T follicular helper cell (primary cell): ENCODE data around the gene SPRYD3.
A peak's percentile ranks its signal among the peaks of the same experiment; 100 is the strongest.
"Not testable (repeated sequence)": the region's sequence is repeated elsewhere in the genome, so short reads cannot be mapped to it uniquely, and the experiment has no call there.

ENCODE experiments used
- DNase-seq: peaks from one replicate; pipeline ENCODE4 v3.0.0-alpha.2; 2020; ENCODE audit warnings: low read depth
- total RNA-seq, 2 experiments: gene quantifications; one replicate each; lab custom pipeline; 2026; lab: John Stamatoyannopoulos, UW

Gene SPRYD3
- total RNA-seq = 72.7 to 79.8 reads per million in 2 experiments

DNA sequence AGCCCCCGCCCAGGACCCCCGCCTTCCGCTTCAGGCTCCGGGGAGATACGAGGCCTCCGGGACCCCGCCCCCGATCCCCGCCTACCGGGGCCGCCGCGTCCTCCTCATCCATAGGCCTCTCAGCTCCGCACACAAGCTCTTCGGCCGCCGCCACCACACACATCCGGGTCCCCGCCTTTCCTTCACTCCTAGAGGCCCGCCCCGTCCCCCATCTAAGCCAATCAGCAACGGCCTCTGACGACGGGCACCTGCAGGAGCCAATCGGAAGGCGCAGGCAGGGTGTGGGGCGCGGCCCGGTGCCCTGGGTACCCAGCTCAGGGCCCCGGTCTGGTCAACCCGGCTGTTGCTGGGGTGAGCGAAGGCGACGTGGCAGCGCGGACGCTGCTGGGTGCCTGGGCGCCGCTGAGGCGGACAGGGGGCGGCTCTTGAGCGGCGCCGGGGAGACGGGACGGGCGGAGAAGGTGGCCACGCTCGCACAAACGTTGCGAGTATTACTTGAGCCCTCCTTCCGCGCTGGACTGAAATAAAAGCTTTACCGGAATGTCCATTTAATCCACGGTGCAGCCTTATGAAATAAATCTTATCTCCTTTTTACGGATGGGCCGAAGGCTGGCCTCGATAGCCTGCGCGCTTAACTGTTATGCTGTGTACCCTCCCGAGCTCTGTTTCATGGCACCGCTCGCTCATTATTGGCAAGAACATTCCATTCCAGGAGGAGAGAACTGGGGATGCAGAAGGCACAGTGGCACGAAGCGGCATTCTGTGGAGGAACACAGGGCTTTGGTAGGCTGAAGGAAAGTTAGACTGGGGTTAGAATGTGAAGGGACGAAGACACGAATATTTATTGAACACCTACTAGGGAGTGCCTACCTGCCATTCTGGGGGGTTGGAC lies at the start of gene SPRYD3:
TSS of gene SPRYD3 (minus strand) at position 165 of the 892 bp plus-strand sequence. CDS start at position 108, 57 bp downstream.
- DNase-seq = peak; percentile 96

GRCh38 chr12:53127169-53127568 lies 48.0 kb upstream of the SPRYD3 start:
- no peak for DNase-seq

GRCh38 chr12:53124352-53124723 lies 45.1 kb upstream of the SPRYD3 start:
- no peak for DNase-seq

GRCh38 chr12:53123578-53124351 lies 44.6 kb upstream of the SPRYD3 start:
- DNase-seq = no peak

- no peak for DNase-seq
These were observed 43.8 kb upstream of the SPRYD3 start for GRCh38 chr12:53122961-53123468.

GRCh38 chr12:53120685-53121525 lies 41.7 kb upstream of the SPRYD3 start:
- no peak for DNase-seq

DNA sequence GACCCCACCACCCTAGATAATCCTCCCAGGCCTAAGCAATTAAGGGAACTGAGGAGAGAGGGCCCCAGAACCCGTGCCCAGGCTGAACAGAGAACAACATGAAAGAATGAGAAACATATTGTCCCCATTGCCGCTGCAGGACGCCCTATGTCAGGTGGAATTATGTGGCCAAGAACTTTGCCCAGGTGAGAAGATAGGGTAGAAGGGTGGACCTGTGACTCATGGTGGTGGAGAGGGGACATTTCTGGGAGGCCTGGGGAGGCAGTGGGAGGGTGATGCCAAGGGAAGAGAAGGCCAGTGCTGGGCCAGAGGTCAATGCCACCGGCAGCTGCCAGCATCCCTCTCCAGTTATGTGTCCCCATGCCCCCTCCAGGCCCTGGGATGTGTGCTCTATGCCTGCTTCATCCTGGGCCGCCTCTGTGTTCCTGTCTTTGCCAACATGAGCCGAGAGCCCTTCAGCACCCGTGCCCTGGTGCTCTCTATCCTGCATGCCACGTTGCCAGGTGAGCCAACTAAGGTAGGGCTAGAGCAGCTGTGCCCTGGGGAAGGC lies 39.6 kb upstream of the SPRYD3 start:
- DNase-seq = no peak

GRCh38 chr12:53115891-53116648 lies 36.9 kb upstream of the SPRYD3 start:
- DNase-seq = no peak

- no peak for DNase-seq
These were observed 36.1 kb upstream of the SPRYD3 start for GRCh38 chr12:53115112-53115890.

- DNase-seq = no peak
These were observed 34.8 kb upstream of the SPRYD3 start for GRCh38 chr12:53113951-53114350.

GRCh38 chr12:53113136-53113705 lies 34.0 kb upstream of the SPRYD3 start:
- no peak for DNase-seq

- not testable (repeated sequence) for DNase-seq
These were observed 33.2 kb upstream of the SPRYD3 start for GRCh38 chr12:53112431-53112830.

DNA sequence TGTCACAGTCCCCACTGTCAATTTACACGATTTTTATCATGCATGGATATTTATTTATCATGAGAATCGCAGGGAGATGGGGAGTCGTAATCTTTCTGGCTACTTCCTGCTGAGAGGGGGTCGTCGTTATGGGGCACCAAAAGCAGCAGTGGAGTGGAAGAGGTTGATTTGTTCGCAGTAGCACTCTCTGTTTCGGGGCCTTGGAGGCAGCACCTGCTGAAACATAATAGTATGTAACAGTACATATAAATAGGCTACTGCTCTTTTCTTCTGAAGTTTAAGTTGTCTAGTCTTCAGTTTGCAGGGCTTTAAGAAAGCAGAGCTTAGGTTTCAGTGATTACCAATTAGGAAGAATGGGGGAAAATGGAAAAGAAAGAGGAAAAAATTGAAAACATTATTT lies 27.9 kb upstream of the SPRYD3 start:
- DNase-seq = no peak

DNA sequence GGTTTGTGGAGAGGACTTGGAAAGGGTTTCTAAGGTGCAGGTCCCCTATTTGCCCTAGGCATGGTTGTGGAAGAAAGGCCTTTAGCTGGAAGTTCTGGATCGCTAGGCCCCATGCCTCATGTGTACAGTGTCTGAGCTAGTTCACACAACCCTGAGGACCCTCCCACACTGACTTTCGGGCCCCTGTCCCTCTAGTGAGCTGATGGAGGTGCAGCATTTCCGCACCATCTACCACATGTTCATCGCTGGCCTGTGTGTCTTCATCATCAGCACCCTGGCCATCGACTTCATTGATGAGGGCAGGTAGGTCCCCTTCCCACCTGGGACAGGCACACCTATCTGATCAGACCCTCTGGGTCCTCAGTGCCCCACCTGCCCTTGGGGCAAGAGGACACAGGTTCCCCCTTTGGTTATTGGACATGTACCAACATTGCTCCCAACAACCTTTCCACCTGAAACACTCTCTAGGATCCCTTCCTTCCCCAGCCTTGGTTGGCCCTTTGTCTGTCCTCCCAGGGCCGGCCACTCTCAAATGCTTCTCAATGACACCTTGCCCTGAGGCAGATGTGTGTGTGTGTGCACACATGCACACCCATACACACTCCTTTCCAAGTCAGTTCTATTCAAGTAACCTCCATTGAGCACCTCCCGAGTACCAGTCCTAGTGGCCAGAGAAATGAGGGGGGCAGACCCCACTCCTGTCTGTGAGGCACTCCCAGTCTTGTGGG lies 26.7 kb upstream of the SPRYD3 start:
- no peak for DNase-seq

- no peak for DNase-seq
These were observed 26.1 kb upstream of the SPRYD3 start for GRCh38 chr12:53105256-53105655.

GRCh38 chr12:53103860-53104305 lies 24.7 kb upstream of the SPRYD3 start:
- DNase-seq = no peak

DNA sequence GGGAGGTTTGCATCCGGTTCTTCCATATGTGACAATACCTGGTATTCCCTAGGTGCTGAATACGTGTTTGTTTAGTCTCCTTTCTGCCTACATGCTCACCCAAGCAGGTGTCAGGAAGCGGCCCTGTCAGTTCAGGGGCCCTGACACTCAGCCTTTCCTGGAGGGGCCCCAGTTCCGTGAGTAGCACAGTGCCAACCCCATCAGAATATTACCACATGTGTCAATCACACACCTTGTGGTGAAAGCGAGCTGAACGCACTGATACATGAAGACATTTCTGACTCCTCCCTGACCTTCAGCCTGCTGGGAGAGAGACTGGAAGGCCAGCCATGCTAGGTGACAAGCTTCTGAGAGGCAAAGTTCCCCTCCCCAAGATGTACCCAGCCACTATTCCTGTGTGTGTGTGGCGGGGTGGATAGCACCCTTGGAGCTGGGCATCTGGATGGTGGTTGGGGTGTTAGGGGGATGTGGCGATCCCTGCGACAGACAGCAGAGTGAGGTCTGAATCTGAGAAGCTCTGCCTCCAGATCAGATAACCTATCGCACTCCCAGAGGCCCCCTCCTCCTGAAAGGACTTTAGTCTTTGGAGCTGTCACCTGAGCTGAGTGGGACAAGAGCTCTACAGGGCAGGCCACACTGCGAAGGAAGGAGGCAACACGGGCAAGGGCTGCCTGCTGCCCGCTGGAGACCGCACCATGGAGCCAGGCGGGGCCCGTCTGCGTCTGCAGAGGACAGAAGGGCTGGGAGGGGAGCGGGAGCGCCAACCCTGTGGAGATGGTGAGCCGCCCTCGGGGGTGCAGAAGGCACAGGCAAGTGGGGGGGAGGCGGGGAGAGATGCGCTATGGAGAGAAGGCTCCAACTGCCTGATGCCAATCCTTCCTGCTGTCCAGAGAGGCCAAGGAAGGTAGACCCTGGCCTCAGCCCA lies 24.0 kb upstream of the SPRYD3 start, which contains the start of gene SOAT2:
TSS of gene SOAT2 (plus strand) at position 604 of the 925 bp plus-strand sequence. CDS start at position 696, 92 bp downstream.
- no peak for DNase-seq
